Stimulated activated CD8-positive, alpha-beta memory T cell treated with anti-CD3 and anti-CD28 coated beads, Interleukin-7, amount 100 ng/mL, for 48 hours (primary cell): ENCODE measurements around the gene CYTIP.
"Not testable (repeated sequence)": the region's sequence is repeated elsewhere in the genome, so short reads cannot be mapped to it uniquely, and the experiment has no call there.

Experiments used
- DNase-seq, 2 donors: peaks; one replicate each; pipeline ENCODE4 v3.0.0-alpha.2; 2020; ENCODE audit warnings: low read depth in 1 of 2; ENCODE audit errors: extremely low read depth in 1 of 2

The CYTIP gene

GRCh38 chr2:157386247-157386646 is 57.6 kb downstream of the CYTIP start:
- no peak for DNase-seq

- DNase-seq: no peak
Observed at GRCh38 chr2:157377861-157378260, 66.0 kb downstream of the CYTIP start.

DNA sequence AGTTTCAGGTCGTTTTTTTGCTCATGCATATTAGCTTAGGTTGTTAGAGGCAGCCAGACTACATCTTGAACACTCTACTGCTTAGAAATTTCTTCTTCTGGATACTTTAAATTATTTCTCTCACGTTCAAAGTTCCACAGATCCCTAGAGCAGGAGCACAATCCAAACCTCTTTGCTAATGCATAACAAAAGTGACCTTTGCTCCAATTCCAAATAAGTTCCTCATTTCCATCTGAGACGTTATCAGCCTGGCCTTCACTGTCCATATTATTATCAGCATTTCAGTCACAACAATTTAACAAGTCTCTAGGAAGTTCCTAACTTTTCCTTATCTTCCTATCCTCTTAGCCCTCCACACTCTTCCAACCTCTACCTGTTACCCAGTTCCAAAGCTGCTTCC is 67.8 kb downstream of the CYTIP start:
- no peak for DNase-seq

GRCh38 chr2:157375384-157375783 is 68.5 kb downstream of the CYTIP start:
- DNase-seq: no peak

GRCh38 chr2:157368508-157368907 is 75.4 kb downstream of the CYTIP start:
- DNase-seq: not testable (repeated sequence)

- no peak for DNase-seq
Observed at GRCh38 chr2:157367704-157368103, 76.2 kb downstream of the CYTIP start.
